ENCODE results near the gene SSNA1.
A peak's percentile ranks its signal among the peaks of the same experiment; 100 is the strongest.

SSNA1 gene

DNA sequence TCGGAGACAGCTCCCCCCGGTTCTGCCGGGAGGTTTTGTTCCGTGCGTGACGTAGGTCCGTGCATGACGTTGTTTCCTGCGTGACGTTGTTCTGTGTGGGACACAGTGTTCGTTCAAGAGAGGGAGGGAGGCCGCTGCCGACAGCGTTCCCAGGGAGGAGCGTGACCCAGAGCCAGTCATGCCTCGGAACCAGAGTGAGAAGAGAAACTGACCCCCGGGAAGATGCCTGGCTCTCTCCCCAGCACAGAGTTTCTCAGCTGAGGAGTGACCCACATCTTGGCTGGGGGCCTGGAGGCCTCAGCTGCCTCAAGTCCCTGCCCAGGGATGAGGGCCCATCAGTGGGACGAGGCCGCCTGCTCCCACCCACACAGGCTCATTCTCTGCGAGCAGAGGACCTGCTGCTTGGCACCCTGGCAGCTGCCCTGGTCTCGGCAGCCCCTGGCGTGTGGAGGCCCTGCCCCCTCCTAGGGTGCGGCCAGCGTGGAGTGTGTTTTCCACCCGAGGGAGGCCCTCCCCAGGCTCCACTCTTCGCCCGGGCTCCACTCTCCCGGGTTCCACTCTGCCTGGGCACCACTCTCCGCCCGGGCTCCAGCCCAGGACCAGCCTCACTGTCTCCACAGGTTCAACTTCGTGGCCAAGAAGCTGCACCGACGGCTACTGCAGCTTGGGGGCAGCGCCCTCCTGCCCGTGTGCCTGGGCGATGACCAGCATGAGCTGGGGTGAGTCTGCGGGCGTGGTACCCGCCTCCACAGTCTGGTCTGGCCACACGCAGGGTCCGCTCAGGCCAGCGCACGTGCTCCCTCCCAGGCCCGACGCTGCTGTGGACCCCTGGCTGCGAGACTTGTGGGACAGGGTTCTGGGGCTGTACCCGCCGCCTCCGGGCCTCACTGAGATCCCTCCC, 24.9 kb downstream of the SSNA1 start:
- peaks cover 32% of the 10 kb centered on the region for H3K36me3 Mint-ChIP-seq
- no peaks in the 10 kb centered on the region for H3K4me1 Mint-ChIP-seq
- DNase-seq (ENCODE audit: low spot score in 2 of 2) (no peak), ATAC-seq (no peak)
- no peaks in the 10 kb centered on the region for H3K9me3 Mint-ChIP-seq
- no peak overlapping the region for H3K27ac Mint-ChIP-seq
- H3K4me3 Mint-ChIP-seq = no peak overlapping the region

DNA sequence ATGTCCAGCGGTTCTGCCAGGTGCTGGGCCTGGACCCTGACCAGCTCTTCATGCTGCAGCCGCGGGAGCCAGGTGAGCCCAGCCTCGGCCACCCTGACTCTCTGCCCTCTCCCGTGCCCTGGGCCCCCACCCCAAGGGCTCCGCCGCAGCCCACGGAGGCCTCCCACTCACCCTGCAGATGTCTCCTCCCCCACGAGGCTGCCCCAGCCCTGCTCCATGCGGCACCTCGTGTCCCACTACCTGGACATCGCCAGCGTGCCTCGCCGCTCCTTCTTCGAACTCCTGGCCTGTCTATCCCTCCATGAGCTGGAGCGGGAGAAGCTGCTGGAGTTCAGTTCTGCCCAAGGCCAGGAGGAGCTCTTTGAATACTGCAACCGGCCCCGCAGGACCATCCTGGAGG, 26.1 kb downstream of the SSNA1 start:
- Mint-ChIP-seq H3K4me1 (no peaks in the 10 kb centered on the region), H3K4me3 (no peak overlapping the region), H3K27ac (no peak overlapping the region), H3K36me3 (peaks cover 22% of the 10 kb centered on the region), H3K9me3 (no peaks in the 10 kb centered on the region)
- DNase-seq (ENCODE audit: low spot score in 2 of 2) = no peak
- no peak for ATAC-seq

DNA sequence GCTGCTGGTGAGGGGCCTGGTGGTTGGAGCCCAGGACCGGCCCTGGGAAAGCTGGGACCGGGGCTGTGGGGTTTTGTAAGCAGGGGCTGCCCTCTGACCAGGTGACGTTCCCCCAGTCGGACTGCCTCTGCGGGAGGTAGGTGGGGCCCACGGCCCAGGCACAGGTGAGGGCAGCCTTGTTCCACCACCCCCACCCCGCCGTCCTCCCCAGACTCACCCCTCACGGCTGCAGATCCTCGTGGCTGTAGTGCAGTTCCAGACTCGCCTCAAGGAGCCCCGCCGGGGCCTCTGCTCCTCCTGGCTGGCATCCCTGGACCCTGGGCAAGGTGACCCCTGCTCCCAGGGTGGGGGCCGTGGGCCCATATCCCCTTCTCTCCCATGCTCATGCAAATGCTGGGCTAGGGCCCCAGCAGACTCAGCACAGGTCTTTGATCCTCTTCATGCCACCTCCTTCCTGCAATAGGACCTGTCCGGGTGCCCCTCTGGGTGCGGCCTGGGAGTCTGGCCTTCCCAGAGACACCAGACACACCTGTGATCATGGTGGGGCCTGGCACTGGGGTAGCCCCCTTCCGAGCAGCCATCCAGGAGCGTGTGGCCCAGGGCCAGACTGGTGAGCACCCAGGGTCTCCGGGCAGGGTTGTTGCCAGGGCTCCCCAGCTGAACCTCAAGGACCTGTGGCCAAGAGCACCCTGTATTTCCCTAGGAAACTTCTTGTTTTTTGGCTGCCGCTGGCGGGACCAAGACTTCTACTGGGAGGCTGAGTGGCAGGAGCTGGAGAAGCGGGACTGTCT, 26.9 kb downstream of the SSNA1 start:
- H3K4me3 Mint-ChIP-seq = no peak overlapping the region
- DNase-seq (ENCODE audit: low spot score in 2 of 2) = no peak
- H3K36me3 Mint-ChIP-seq = peaks cover 14% of the 10 kb centered on the region
- no peak overlapping the region for H3K27ac Mint-ChIP-seq
- ATAC-seq = no peak
- peaks cover 4% of the 10 kb centered on the region for H3K4me1 Mint-ChIP-seq
- H3K9me3 Mint-ChIP-seq = no peaks in the 10 kb centered on the region

DNA sequence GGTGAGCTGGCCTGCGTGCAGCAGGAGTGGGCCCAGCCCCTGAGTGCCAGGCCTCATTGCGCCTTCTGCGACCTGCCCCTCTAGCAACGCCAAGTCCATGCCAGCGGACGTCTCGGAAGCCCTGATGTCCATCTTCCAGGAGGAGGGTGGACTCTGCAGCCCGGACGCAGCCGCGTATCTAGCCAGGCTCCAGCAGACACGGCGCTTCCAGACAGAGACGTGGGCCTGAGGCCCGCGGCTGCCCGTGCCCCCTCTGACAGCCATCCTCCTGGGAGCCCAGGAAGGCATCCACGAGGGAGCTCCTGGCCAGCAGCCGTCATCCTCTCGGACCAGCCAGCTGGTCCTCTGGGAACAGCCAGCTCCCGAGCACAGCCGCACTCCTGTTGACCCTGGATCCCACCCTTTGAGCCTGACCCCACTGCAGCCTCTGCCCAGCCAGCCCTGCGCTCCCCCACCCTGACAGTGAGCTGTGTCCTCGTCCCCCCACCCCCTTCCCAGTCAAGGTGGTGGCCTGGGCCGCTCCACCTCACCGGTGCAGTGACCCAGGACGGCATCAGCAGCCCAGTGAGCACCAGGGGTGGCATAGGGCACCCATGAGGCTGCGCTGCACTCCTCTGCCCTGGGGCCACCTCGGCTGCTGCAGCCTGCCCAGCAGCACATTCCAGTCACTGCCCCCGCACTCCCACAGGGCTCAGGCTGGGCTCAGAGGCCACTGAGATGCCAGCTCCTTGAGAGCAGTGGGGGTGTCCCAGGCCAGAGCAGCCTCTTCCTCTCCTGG, 27.9 kb downstream of the SSNA1 start:
- no peak for ATAC-seq

DNA sequence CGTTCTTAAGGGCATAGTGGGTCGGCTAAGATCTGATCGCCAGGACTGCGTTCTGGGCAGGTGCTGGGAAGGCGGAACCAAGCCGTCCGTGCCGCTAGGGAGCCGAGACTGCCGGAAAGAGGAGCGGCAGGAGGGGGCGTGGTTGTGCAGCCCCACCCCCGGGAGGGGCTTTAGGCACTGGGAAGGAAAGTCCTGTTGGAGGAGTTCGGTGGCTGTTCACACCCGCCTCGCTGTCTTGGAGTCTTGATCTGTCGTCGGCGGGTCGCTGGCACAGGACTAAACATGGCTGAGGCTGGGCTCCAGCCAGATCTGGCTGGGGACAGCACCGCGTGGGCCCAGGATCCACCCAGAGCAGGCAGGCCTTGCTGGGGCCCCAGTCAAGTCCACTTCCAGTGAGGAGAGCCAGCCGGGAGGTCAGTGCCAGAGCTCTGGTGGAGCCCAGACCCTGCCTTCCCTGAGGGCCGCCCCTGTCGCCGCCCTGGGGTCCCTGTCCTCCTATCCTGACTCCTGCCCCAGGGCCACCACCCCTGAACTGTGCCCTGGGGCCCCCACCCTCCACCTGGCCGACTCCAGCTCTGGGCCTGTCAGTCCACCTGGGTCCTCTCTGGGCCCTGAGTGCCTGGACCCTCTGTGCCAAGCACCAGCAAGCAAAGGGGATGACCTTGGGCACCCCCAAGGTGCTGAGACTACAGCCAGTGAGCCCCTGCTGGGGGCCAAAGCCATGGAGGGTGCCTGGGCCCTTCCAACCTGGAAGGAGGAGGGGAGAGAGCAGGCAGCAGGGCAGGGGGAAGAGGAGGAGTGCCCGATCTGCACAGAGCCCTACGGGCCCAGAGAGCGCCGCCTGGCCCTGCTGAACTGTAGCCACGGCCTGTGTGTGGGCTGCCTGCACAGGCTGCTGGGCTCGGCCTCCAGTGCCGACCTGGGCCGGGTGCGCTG, 29.1 kb downstream of the SSNA1 start:
- no peak for DNase-seq (ENCODE audit: low spot score in 2 of 2)
- H3K27ac Mint-ChIP-seq = no peak overlapping the region
- H3K4me1 Mint-ChIP-seq = peaks cover 4% of the 10 kb centered on the region
- peaks cover 6% of the 10 kb centered on the region for H3K36me3 Mint-ChIP-seq
- no peak for ATAC-seq
- no peak overlapping the region for H3K4me3 Mint-ChIP-seq
- H3K9me3 Mint-ChIP-seq = no peaks in the 10 kb centered on the region

More for the DNA sequence above, 27.9 kb downstream of the SSNA1 start:
- DNase-seq (ENCODE audit: low spot score in 2 of 2) = no peak
- Mint-ChIP-seq H3K4me1 (peaks cover 4% of the 10 kb centered on the region), H3K9me3 (no peaks in the 10 kb centered on the region), H3K4me3 (no peak overlapping the region), H3K27ac (no peak overlapping the region), H3K36me3 (peaks cover 6% of the 10 kb centered on the region)

DNA sequence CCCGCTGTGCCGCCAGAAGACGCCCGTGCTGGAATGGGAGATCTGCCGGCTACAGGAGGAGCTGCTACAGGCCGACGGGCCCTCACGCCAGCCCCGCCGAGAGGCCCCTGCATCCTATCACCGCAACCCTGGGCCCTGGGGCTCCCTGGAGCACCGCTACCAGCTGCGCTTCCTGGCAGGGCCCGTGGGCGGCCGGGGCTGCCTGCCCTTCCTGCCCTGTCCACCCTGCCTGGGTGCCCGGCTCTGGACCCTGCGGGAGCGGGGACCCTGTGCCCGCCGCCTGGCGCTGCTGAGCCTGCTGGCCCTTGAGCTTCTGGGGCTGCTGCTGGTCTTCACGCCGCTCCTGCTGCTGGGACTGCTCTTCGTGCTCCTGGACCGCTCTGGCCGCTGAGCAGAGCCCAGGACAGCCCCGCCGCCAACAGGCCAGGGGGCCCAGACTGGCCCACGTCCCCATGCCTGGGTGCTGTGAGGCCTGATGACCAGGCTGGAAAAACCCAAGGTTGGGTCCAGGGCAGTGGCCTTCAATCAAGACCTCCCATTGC, 29.8 kb downstream of the SSNA1 start:
- H3K36me3 Mint-ChIP-seq = peaks cover 8% of the 10 kb centered on the region
- peaks cover 9% of the 10 kb centered on the region for H3K4me1 Mint-ChIP-seq
- no peaks in the 10 kb centered on the region for H3K9me3 Mint-ChIP-seq
- ATAC-seq = no peak
- no peak overlapping the region for H3K27ac Mint-ChIP-seq
- no peak overlapping the region for H3K4me3 Mint-ChIP-seq
- no peak for DNase-seq (ENCODE audit: low spot score in 2 of 2)

DNA sequence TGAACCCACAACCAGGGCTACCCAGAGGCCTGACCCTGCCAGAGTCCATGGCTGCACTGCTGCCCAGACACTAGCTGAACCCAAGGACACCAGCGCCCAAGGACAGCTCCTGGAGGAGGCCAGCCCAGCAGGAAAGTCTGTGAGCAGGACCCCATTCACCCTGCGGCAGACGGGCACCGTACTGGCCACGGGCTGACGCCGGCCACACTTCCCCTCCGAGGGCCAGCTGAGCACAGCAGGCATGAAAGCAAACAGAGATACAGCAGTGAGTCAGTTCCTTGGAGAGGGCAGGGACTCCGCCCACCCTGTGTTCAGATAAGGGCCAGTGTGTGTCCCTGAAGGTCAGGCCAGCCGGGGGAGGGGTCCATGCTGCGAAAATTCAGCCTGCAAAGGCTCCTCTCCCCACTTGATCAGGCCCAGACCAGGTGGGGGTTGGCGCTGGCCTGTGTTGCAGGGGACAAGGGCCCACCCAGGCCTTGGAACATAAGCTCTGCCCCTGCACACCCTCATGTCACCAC, 30.3 kb downstream of the SSNA1 start:
- Mint-ChIP-seq H3K27ac (no peak overlapping the region), H3K4me3 (no peak overlapping the region), H3K36me3 (peaks cover 12% of the 10 kb centered on the region), H3K9me3 (no peaks in the 10 kb centered on the region), H3K4me1 (peaks cover 9% of the 10 kb centered on the region)
- no peak for ATAC-seq
- no peak for DNase-seq (ENCODE audit: low spot score in 2 of 2)

DNA sequence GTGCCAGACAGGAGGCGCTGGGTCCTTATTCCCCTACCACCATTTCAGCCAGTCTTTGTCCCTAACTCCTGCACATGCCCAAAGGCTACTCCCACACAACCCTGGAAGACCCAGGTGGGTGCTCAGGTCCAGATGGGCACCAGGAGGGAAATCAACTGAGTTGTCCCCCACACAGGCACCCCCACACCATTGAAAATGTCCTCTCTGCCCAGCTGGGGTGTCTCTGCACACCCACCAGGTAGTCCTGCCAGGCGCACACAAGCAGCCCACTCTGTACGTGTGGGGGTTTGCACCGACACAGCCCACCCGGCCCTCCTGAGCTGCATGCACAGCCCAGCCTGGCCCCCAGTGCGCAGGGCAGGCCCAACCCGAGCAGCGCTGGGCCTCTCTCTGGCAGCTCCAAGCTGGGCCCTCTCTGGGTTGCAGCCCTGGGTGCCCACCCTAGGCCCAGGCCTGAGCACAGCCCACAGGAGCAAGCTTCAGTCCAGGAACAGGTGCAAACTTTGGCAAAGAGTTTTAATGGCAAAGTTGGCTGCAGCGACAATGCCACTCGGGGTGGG, 31.4 kb downstream of the SSNA1 start:
- peaks cover 9% of the 10 kb centered on the region for H3K4me1 Mint-ChIP-seq
- ATAC-seq (no peak), DNase-seq (ENCODE audit: low spot score in 2 of 2) (no peak)
- no peak overlapping the region for H3K27ac Mint-ChIP-seq
- H3K9me3 Mint-ChIP-seq = no peaks in the 10 kb centered on the region
- peak overlapping the region; percentile 38 for H3K4me3 Mint-ChIP-seq
- peaks cover 9% of the 10 kb centered on the region for H3K36me3 Mint-ChIP-seq

DNA sequence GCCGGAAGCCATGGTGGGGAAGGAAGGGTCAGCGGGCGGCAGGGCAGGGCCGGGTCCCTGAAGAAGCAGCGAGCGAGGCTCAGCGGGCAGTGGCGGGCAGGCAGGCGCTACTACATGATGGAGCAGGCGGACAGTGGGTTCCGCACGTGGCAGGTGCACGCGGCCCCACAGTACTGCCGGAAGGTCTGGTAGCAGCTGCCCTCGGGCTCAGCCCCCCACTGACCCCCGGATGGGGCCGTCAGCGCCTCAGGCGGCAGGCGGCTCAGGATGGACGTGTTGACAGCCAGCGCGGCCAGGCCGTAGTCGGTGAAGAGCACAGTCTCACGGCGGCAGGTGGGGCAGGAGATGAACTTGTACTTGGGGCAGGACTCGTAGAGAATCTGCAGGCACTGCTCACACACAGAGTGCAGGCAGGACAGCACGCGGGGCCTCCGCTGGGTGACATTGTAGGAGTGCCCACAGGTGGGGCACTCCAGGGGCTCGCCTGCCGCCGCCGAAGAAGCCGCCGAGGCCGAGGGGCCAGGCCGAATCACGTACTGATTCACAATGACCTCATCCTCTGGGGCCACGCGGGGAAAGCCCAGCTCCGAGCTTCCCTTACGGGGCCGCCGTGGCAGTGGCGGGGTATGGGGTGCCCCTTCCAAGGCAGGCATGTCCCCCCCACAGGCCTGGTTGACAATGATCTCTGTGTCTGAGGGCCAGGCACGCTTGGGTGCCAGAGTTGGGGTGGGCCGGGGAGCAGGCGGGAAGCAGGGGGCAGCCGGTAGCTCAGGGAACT, 32.0 kb downstream of the SSNA1 start:
- Mint-ChIP-seq H3K9me3 (no peaks in the 10 kb centered on the region), H3K27ac (no peak overlapping the region), H3K4me1 (peaks cover 9% of the 10 kb centered on the region), H3K36me3 (peaks cover 7% of the 10 kb centered on the region), H3K4me3 (peak overlapping the region; percentile 38)
- no peak for DNase-seq (ENCODE audit: low spot score in 2 of 2)
- ATAC-seq = no peak

DNA sequence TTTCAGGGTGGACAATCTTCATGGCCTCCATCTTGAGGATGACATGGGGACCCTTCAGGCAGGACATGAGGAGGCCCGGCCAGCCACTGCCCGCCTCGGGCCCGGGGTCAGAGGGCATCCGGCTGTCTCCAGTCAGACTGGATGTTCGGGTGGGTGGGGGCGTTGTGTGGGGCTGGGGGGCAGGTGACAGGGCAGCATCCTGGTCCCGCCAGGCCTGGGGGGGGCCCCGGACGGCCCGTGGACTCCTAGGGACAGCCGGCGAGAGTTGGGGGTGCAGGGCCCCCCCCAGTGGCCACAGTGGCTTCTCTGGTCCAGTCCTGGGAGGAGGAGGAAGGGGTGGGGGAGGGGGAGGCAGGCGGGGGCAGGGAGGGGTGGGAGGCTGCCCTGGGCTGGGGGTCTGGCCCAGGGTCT, 32.6 kb downstream of the SSNA1 start:
- Mint-ChIP-seq H3K4me1 (peaks cover 9% of the 10 kb centered on the region), H3K27ac (no peak overlapping the region), H3K9me3 (no peaks in the 10 kb centered on the region), H3K36me3 (peaks cover 7% of the 10 kb centered on the region), H3K4me3 (peak overlapping the region; percentile 38)
- DNase-seq (ENCODE audit: low spot score in 2 of 2) = no peak
- ATAC-seq = no peak

DNA sequence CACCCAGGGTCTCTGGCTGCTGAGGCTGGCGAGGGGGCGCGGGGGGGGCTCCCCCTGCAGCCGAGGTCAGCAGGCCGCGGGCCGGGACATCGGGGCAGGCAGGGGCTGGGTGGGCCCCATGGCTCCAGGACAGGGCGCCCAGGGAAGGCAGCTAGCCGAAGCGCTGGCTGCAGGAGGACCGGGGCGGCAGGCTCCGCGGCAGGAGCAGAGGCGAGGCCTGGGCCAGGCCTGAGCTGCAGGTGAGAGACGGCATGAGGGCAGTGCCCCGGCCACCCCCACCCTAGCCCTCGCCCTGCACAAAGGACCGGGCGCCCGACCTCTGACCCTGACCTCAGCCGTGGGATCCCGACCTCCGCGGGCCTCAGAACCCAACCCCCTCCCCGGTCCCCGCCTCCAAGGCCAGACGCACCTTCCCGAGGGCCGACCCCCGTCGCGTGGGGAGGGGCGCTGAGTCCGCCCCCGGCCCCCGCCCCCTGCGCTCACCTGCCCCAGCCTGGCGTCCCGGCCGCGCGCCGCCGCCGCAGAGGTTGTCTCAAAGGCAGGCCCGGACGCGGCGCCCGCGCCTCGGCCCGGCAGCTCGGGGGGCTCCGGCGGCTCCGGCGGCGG, 33.1 kb downstream of the SSNA1 start:
- Mint-ChIP-seq H3K4me3 (no peak overlapping the region), H3K9me3 (no peaks in the 10 kb centered on the region), H3K27ac (no peak overlapping the region), H3K36me3 (peaks cover 7% of the 10 kb centered on the region), H3K4me1 (peaks cover 9% of the 10 kb centered on the region)
- DNase-seq (ENCODE audit: low spot score in 2 of 2) = no peak
- ATAC-seq = no peak

DNA sequence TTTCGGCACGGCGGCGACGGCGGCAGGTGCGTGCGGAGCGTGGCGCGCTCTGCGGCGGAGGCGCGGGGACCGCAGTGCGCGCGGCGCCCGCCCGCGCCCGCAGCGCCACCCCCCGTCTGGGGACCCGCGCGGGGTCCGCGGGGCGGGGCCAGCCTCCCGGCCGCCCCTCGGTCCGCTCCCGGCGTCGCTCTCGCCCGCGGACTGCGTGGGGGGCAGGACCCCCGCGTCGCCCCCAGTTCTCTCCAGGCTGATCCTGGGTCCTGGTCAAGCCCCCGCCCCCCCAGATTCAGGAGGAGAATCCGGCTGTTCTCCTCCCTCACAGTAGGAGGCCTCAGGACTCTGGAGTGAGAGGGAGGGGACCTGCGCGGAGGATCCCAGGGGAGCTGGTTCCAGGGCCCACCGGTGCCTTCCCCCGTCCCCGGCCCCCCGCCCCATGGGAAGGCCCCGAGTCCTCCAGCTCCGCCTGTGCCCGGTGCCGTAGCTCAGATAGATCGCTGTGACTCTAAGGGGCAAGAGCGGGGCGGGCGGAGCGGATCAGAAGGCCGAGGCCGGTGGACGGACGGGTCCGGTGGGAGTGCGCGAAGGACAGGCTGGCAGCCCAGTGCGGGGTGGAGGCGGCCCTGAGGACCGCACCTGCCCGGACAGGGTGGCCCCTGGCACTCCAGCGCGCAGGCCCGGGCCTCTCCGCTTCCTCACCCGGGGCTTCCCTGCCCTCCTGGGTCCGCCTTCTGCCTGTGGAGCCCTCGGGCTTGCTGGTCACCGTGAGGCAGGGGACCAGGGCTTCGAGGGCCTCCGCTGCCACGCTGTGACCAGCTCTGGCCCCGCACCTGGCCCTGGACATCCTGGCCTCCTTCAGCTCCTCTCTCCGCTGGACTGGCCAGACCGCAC, 34.0 kb downstream of the SSNA1 start, which contains the start of gene RNF208:
RNF208 (minus strand) TSS at position 51 of the 888 bp plus-strand sequence. CDS start 1,028 bp downstream, outside the sequence.
- Mint-ChIP-seq H3K27ac (peak within 1 kb of the TSS; percentile 79), H3K36me3 (peaks cover 7% of the 10 kb centered on the region), H3K9me3 (no peaks in the 10 kb centered on the region), H3K4me1 (peaks cover 11% of the 10 kb centered on the region), H3K4me3 (peak within 1 kb of the TSS; percentile 74)
- DNase-seq (ENCODE audit: low spot score in 2 of 2) (peak in 1 of 2 donors; percentile 57), ATAC-seq (no peak)

All from stimulated activated effector memory CD8-positive, alpha-beta T cell treated with anti-CD3 and anti-CD28 coated beads, Interleukin-12 subunit alpha, Interleukin-12 subunit beta, amount 100 ng/mL, for 72 hours (primary cell).